Lung (tissue), 12 donors: Measurements from ENCODE around the gene KCNB1. TPM values are rescaled to one million over a fixed set of nuclear protein-coding genes. Genes with fewer than 3 reads are reported as not detected.

Source experiments
- ATAC-seq: fragments of 200-7000 bp; cut with Tn5 transposase; one replicate; pipeline ENCODE4 v1.9.1; 2020; ENCODE audit warnings: moderate number of reproducible peaks; ENCODE audit not compliant: insufficient read depth, low FRiP score
- DNase-seq, 3 donors: peaks; one replicate each; pipeline ENCODE4 v3.0.0-alpha.2; 2013 to 2017
- H3K27ac ChIP-seq, 2 donors: one replicate each; pipeline ENCODE4 v1.5.1; 2013; ENCODE audit warnings: mild to moderate bottlenecking in 2 of 2, moderate library complexity in 2 of 2, control low read depth in 1 of 2, inconsistent platforms in 1 of 2, low read depth in 1 of 2, low read length in 1 of 2
- H3K27me3 ChIP-seq, 3 donors: one replicate each; pipeline ENCODE4 v1.5.1; 2013; ENCODE audit warnings: low read length in 2 of 3; ENCODE audit not compliant: control insufficient read depth in 3 of 3, insufficient read depth in 3 of 3
- H3K36me3 ChIP-seq, 4 donors: one replicate each; pipeline ENCODE4 v1.5.1; 2013; ENCODE audit warnings: low read length in 4 of 4, mild to moderate bottlenecking in 1 of 4, moderate library complexity in 1 of 4; ENCODE audit not compliant: control insufficient read depth in 4 of 4, insufficient read depth in 4 of 4
- H3K4me1 ChIP-seq, 5 donors: one replicate each; pipeline ENCODE4 v1.5.1; 2013; ENCODE audit warnings: low read length in 5 of 5, mild to moderate bottlenecking in 2 of 5, moderate library complexity in 1 of 5; ENCODE audit not compliant: control insufficient read depth in 5 of 5, insufficient read depth in 5 of 5
- H3K4me3 ChIP-seq: one replicate; pipeline ENCODE4 v1.5.1; 2013; ENCODE audit warnings: mild to moderate bottlenecking, control low read depth, moderate library complexity
- H3K9ac ChIP-seq, 2 donors: one replicate each; pipeline ENCODE4 v1.5.1; 2013; ENCODE audit warnings: low read length in 2 of 2, control low read depth in 1 of 2; ENCODE audit not compliant: insufficient read depth in 1 of 2
- H3K9me3 ChIP-seq, 4 donors: one replicate each; pipeline ENCODE4 v1.5.1; 2013; ENCODE audit warnings: low read length in 3 of 4, mild to moderate bottlenecking in 1 of 4, moderate library complexity in 1 of 4; ENCODE audit not compliant: control insufficient read depth in 4 of 4, insufficient read depth in 3 of 4
- CTCF ChIP-seq: IDR thresholded peaks from 2 replicates; pipeline ENCODE4 v1.5.1; 2012; ENCODE audit warnings: mild to moderate bottlenecking; ENCODE audit errors: control extremely low read depth, extremely low read depth
- WGBS, 2 donors: extraction: QIAGEN DNeasy Blood & Tissue Kit; methylation state at CpG; one replicate each; pipeline ENCODE4 v1.1.7; 2013; 5-methylcytosine and 5-hydroxymethylcytosine counted together
- polyA plus RNA-seq, 2 donors: library from polyadenylated mRNA; stranded (reverse); fragments of 200-250 nt; gene quantifications; one replicate each; pipeline ENCODE4 v1.2.1, GENCODE V29; 2013
- total RNA-seq, 2 donors: library from RNA; depleted of rRNA in 1 of 2; stranded (reverse); fragments of >200 nt in 1 of 2; gene quantifications; one replicate each; pipeline ENCODE4 v1.2.1, GENCODE V29; 2014 to 2021
- donor health status: control.
- donor health status: control.
- donor health status: Bipolar disorder and iron deficiency.
- donor health status: healthy.
- donor health status: DM: yes; HTN: yes; CAD: no.

The KCNB1 gene
- total and polyA plus RNA-seq, 4 donors, result 0.11 to 1.0 (median 0.57) TPM

- Histone ChIP-seq H3K27ac (no peak overlapping the region), H3K9ac (no peak overlapping the region), H3K27me3 (peaks cover 0 to 2% (median 0%) of the 10 kb centered on the region in 3 donors), H3K36me3 (no peaks in the 10 kb centered on the region), H3K4me1 (no peaks in the 10 kb centered on the region), H3K9me3 (no peaks in the 10 kb centered on the region), H3K4me3 (no peak overlapping the region)
- TF ChIP-seq CTCF, result no peak
- WGBS, 2 donors, result 87 to 88% methylated on average over 9 of the region's 9 CpGs
- ATAC-seq (no peak), DNase-seq (no peak)
Measured at GRCh38 chr20:49461894-49462620, 20.4 kb downstream of the KCNB1 start.

- no peak for TF ChIP-seq CTCF
- H3K4me1 ChIP-seq, result no peaks in the 10 kb centered on the region
- ATAC-seq, result no peak
- H3K9me3 ChIP-seq, result no peaks in the 10 kb centered on the region
- H3K4me3 ChIP-seq, result no peak overlapping the region
- no peak for DNase-seq
- no peak overlapping the region for H3K9ac ChIP-seq
- 77 to 84% methylated on average over 5 of the region's 5 CpGs for WGBS, 2 donors
- H3K27me3 ChIP-seq, result peaks cover 0 to 2% (median 0%) of the 10 kb centered on the region in 3 donors
- H3K27ac ChIP-seq, result no peak overlapping the region
- no peaks in the 10 kb centered on the region for H3K36me3 ChIP-seq
Measured at GRCh38 chr20:49460916-49461315, 21.6 kb downstream of the KCNB1 start.

GRCh38 chr20:49460131-49460530, 22.3 kb downstream of the KCNB1 start:
- H3K36me3 ChIP-seq, result no peaks in the 10 kb centered on the region
- no peak for DNase-seq
- no peak overlapping the region for H3K4me3 ChIP-seq
- H3K4me1 ChIP-seq, result no peaks in the 10 kb centered on the region
- TF ChIP-seq CTCF, result no peak
- H3K27me3 ChIP-seq, result peaks cover 0 to 2% (median 0%) of the 10 kb centered on the region in 3 donors
- H3K9ac ChIP-seq, result no peak overlapping the region
- no peak overlapping the region for H3K27ac ChIP-seq
- ATAC-seq, result no peak
- no peaks in the 10 kb centered on the region for H3K9me3 ChIP-seq
- WGBS, 2 donors, result 86 to 87% methylated on average over 6 of the region's 6 CpGs
